Ovary (tissue), 3 donors: ENCODE results near the gene SPRY4.

Source experiments
- EP300 ChIP-seq: sonication (generic); formaldehyde crosslinking; IDR thresholded peaks from one replicate; pipeline ENCODE4 v1.6.1; 2017; ENCODE audit warnings: antibody characterized with exemption
- TF ChIP-seq, protein P1 (sequence below), 3 donors: fragments of 450-650 bp in 2 of 3; fragments of 200-600 bp in 1 of 3; IDR thresholded peaks; one replicate each; pipeline versions ENCODE4 v1.5.1 to v1.8.0; 2016 to 2022; ENCODE audit warnings: antibody characterized with exemption in 3 of 3, mild to moderate bottlenecking in 1 of 3
- donor health status: DM: no; HTN: no; CAD: no.

- TF ChIP-seq EP300: no peak
- TF ChIP-seq, protein P1, sequence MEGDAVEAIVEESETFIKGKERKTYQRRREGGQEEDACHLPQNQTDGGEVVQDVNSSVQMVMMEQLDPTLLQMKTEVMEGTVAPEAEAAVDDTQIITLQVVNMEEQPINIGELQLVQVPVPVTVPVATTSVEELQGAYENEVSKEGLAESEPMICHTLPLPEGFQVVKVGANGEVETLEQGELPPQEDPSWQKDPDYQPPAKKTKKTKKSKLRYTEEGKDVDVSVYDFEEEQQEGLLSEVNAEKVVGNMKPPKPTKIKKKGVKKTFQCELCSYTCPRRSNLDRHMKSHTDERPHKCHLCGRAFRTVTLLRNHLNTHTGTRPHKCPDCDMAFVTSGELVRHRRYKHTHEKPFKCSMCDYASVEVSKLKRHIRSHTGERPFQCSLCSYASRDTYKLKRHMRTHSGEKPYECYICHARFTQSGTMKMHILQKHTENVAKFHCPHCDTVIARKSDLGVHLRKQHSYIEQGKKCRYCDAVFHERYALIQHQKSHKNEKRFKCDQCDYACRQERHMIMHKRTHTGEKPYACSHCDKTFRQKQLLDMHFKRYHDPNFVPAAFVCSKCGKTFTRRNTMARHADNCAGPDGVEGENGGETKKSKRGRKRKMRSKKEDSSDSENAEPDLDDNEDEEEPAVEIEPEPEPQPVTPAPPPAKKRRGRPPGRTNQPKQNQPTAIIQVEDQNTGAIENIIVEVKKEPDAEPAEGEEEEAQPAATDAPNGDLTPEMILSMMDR (IDR thresholded peaks at IDR 0.05): no peak
These were observed 43.7 kb upstream of the SPRY4 start for GRCh38 chr5:142368529-142368928.
